DMS79 (cell line): ENCODE data around the gene METTL8.
"Not testable (repeated sequence)": the region's sequence is repeated elsewhere in the genome, so short reads cannot be mapped to it uniquely, and the experiment has no call there.

Experiments used
- DNase-seq: peaks from one replicate; lab custom pipeline; 2025; lab: John Stamatoyannopoulos, UW

Gene METTL8

GRCh38 chr2:171430516-171431410 is 3.0 kb downstream of the METTL8 start:
- no peak for DNase-seq

- not testable (repeated sequence) for DNase-seq
Observed at GRCh38 chr2:171422710-171423495, 10.9 kb downstream of the METTL8 start.

- DNase-seq, result no peak
Observed at GRCh38 chr2:171420728-171421563, 12.8 kb downstream of the METTL8 start.

GRCh38 chr2:171419333-171419732 is 14.5 kb downstream of the METTL8 start:
- DNase-seq, result no peak

- DNase-seq, result peak; percentile 65
Observed at GRCh38 chr2:171416009-171416926, 17.5 kb downstream of the METTL8 start.

- not testable (repeated sequence) for DNase-seq
Observed at GRCh38 chr2:171414645-171415044, 19.1 kb downstream of the METTL8 start.

- no peak for DNase-seq
Observed at GRCh38 chr2:171412571-171413175, 21.1 kb downstream of the METTL8 start.

GRCh38 chr2:171411791-171412483 is 21.9 kb downstream of the METTL8 start:
- no peak for DNase-seq

- no peak for DNase-seq
Observed at GRCh38 chr2:171411214-171411613, 22.6 kb downstream of the METTL8 start.

GRCh38 chr2:171410624-171411023 is 23.2 kb downstream of the METTL8 start:
- no peak for DNase-seq

- DNase-seq, result no peak
Observed at GRCh38 chr2:171410101-171410500, 23.7 kb downstream of the METTL8 start.

- no peak for DNase-seq
Observed at GRCh38 chr2:171409436-171409971, 24.3 kb downstream of the METTL8 start.

- DNase-seq, result no peak
Observed at GRCh38 chr2:171407676-171408044, 26.1 kb downstream of the METTL8 start.

- DNase-seq, result no peak
Observed at GRCh38 chr2:171407030-171407675, 26.6 kb downstream of the METTL8 start.

- DNase-seq, result no peak
Observed at GRCh38 chr2:171406044-171406443, 27.7 kb downstream of the METTL8 start.

GRCh38 chr2:171405546-171405945 is 28.2 kb downstream of the METTL8 start:
- no peak for DNase-seq

GRCh38 chr2:171404719-171405118 is 29.1 kb downstream of the METTL8 start:
- DNase-seq, result no peak

- no peak for DNase-seq
Observed at GRCh38 chr2:171404261-171404660, 29.5 kb downstream of the METTL8 start.

- no peak for DNase-seq
Observed at GRCh38 chr2:171402906-171403580, 30.7 kb downstream of the METTL8 start.
